ENCODE measurements around the gene SURF4.

DNA sequence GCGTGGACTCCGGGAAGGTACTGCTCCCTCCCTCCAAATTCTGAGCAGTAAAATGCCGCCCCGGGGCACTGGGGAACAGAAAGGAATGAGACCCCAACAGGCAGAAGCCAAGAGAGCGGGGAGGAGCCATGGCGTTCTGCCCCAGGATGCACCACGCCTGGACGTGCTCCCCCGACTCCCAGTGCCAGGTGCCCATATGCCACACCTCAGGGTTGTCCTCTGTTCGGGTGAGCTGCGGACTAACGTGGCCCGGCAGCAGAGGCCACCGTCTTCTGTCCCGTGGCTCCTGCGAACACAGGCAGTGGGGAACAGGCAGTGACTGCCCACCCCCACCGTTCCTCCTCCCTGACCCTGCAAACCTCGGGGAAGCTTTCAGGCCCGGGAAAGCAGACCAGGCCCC is 44.6 kb downstream of the SURF4 start:
- TF ChIP-seq, protein P1, sequence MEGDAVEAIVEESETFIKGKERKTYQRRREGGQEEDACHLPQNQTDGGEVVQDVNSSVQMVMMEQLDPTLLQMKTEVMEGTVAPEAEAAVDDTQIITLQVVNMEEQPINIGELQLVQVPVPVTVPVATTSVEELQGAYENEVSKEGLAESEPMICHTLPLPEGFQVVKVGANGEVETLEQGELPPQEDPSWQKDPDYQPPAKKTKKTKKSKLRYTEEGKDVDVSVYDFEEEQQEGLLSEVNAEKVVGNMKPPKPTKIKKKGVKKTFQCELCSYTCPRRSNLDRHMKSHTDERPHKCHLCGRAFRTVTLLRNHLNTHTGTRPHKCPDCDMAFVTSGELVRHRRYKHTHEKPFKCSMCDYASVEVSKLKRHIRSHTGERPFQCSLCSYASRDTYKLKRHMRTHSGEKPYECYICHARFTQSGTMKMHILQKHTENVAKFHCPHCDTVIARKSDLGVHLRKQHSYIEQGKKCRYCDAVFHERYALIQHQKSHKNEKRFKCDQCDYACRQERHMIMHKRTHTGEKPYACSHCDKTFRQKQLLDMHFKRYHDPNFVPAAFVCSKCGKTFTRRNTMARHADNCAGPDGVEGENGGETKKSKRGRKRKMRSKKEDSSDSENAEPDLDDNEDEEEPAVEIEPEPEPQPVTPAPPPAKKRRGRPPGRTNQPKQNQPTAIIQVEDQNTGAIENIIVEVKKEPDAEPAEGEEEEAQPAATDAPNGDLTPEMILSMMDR (IDR thresholded peaks at IDR 0.05), result no peak
- TF ChIP-seq POLR2A (IDR thresholded peaks at IDR 0.05), result no peak
